ENCODE data around the gene CYGB.

CYGB gene

DNA sequence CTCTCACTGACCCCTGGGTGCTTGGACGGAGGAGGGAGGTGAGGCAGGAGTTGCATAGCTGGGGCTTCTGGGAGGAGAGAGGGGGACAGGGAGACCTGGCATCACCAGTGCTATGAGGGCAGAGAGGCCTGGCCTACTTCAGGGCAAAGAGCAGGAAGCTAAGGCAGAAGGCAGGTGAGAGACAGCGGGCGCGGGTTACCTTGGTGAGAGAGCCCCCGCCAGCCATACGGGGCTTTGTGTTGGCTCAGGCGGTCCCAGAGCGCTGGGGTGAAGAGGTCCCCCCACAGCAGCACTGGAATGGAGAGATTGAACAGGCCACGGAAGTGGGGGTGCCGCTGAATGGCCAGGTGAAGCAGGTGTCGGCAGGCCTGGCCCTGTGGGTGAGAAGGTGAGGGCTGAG, 36.7 kb upstream of the CYGB start:
- H3K4me3 ChIP-seq (replicated peaks; ENCODE audit: low read depth, low read length) = no peak overlapping the region
- TF ChIP-seq, protein P1, sequence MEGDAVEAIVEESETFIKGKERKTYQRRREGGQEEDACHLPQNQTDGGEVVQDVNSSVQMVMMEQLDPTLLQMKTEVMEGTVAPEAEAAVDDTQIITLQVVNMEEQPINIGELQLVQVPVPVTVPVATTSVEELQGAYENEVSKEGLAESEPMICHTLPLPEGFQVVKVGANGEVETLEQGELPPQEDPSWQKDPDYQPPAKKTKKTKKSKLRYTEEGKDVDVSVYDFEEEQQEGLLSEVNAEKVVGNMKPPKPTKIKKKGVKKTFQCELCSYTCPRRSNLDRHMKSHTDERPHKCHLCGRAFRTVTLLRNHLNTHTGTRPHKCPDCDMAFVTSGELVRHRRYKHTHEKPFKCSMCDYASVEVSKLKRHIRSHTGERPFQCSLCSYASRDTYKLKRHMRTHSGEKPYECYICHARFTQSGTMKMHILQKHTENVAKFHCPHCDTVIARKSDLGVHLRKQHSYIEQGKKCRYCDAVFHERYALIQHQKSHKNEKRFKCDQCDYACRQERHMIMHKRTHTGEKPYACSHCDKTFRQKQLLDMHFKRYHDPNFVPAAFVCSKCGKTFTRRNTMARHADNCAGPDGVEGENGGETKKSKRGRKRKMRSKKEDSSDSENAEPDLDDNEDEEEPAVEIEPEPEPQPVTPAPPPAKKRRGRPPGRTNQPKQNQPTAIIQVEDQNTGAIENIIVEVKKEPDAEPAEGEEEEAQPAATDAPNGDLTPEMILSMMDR (IDR thresholded peaks at IDR 0.05; ENCODE audit: low read depth, low read length, missing control alignments) = no peak
- no peak for DNase-seq (ENCODE audit: extremely low read depth, low read depth)

DNA sequence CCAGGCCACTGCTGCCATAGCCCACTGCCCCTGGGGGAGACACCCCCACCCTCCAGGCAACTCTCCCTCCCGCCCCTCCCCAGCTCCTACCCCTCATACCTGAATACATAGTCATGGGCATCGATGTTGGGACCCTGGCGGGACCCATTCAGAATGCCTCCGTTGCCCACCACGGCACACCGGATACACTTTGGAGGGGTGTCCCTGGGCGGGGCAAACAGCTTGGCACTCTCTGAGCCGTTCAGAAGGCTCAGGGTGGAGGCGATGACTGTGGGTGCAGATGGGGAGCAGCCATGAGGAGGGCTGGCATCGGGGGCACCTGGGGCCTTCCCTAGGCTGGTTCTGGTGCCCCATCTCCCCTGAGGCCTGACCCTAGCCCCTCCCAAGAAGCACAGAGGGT, 35.6 kb upstream of the CYGB start:
- no peak overlapping the region for H3K4me3 ChIP-seq (replicated peaks; ENCODE audit: low read depth, low read length)
- no peak for DNase-seq (ENCODE audit: extremely low read depth, low read depth)
- TF ChIP-seq, protein P1 (IDR thresholded peaks at IDR 0.05; ENCODE audit: low read depth, low read length, missing control alignments) = no peak

DNA sequence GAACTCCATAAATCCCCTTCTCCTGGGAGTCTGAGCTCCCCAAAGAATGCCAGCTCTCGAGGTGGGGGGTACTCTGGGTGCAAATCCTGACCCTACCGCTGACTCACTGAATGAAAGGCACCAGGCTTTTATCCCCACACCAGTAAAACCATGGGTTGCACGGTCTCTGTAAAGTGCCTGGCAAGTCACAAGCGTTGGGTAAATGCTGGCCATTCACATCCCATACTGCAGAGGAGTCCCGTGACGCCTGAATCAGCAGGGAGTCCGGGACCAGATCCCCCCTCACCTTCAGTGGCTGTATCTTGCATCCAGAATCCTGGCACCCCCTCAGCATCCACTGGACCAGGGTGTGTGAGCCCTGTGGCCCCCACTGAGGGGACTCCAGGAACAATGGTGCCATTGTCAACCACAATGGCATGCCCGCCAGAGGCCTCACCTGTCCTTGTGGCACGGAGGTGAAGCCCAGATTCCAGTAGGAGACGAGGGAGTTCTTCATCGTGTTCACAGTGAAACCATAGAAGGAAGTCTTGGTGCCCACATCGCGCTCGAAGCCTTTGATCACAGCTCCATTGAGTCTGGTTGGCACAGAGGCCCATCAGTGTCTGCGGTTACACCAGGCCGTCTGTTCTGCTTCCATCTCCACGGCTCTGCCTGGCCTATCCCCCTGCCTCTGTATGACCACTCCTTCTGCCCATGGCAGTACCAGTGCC, 34.8 kb upstream of the CYGB start:
- H3K4me3 ChIP-seq (replicated peaks; ENCODE audit: low read depth, low read length) = no peak overlapping the region
- TF ChIP-seq, protein P1 (IDR thresholded peaks at IDR 0.05; ENCODE audit: low read depth, low read length, missing control alignments) = no peak

DNA sequence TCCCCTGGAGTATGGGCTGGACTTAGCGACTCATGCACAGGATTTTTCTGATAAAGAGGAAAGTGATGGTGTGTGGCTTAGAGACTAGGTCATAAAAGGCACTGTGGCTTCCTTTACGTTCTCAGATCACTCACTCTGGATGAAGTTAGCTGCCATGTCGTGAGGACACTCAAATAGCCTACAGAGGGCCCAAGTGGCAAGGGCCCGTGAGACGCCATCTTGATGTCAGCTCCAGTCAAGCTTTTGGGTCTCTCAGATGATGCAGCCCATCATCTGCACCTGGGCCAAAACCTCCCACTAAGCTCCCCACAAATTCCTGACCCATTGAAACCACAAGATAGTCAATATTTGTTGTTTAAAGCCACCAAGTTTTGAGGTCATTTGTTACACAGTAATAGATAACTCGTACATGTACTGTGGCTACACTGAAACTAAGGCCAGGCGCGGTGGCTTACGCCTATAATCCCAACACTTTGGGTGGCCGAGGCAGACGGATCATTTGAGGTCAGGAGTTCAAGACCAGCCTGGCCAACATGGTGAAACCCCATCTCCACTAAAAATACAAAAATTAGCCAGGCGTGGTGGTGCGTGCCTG, 33.5 kb upstream of the CYGB start:
- TF ChIP-seq, protein P1 (IDR thresholded peaks at IDR 0.05; ENCODE audit: low read depth, low read length, missing control alignments) = no peak
- DNase-seq (ENCODE audit: extremely low read depth, low read depth) = no peak
- no peak overlapping the region for H3K4me3 ChIP-seq (replicated peaks; ENCODE audit: low read depth, low read length)

More for the DNA sequence above, 34.8 kb upstream of the CYGB start:
- DNase-seq (ENCODE audit: extremely low read depth, low read depth) = no peak

DNA sequence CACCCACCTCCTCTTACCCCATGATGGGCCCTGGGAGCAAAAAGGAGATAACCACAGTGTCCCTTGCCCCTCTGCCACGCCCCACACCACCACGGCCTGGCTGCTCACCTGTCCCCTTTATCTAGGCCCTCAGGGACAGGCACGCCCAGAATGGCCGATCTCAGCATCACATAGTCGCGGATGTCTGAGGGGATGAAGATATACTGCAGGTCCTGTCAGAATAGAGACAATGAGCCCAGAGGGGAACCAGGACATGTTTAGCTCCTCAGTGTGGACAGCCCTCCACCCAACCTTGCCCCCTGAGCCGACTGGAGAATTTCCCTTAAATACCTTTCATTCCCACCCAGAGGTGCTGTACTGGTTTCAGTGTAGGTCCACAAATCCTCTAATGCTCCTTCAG, 32.9 kb upstream of the CYGB start:
- no peak overlapping the region for H3K4me3 ChIP-seq (replicated peaks; ENCODE audit: low read depth, low read length)

DNA sequence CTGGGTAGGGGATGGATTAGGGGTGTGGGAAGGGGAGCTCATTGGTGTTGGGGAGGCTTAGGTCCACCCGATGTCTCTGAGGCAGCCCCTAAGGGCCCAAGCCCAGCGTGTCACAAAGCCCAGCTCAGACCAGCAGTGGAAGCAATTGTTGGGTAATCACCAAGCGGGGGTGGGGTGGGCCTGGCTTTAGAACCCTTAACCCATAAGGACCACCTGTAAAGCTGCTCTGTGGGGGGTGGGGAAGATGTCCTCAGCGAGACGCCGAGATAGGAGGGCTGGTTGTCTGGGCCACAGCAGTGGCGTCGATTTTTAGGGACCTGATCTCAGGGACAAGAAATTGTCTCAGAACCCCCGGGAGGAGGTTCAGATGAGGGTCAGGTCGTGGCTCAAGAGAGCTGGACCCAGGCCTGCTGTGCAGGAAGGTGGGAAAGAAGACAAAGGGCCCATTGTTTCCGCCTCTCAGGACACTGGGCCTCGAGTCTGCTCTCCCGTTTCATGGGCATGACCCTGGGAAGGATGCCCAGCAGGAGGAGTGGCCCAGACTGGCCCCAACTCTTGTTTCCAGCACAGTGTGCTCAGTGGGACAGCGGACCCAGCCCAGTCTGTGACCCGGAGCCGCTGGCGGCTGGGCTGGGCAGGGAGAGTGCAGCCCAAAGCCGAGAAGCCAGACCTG, 32.2 kb upstream of the CYGB start:
- no peak overlapping the region for H3K4me3 ChIP-seq (replicated peaks; ENCODE audit: low read depth, low read length)
- TF ChIP-seq, protein P1 (IDR thresholded peaks at IDR 0.05; ENCODE audit: low read depth, low read length, missing control alignments) = no peak
- DNase-seq (ENCODE audit: extremely low read depth, low read depth) = no peak

More for the DNA sequence above, 32.9 kb upstream of the CYGB start:
- DNase-seq (ENCODE audit: extremely low read depth, low read depth) = no peak
- TF ChIP-seq, protein P1 (IDR thresholded peaks at IDR 0.05; ENCODE audit: low read depth, low read length, missing control alignments) = no peak

Measured in HFF-Myc (cell line).